K562 (cell line): ENCODE measurements around the gene PARD6B. TPM values are rescaled to one million over a fixed set of nuclear protein-coding genes. Genes with fewer than 3 reads are reported as not detected.

Experiments used
- C11orf30 ChIP-seq: fragments of 450-650 bp; IDR thresholded peaks from 2 replicates; pipeline ENCODE4 v1.6.1; 2016; ENCODE audit warnings: low read depth, mild to moderate bottlenecking
- CEBPG ChIP-seq, 3 experiments: fragments of 200-800 bp in 1 of 3; sonication (Bioruptor generic) in 1 of 3; sonication (generic) in 1 of 3; formaldehyde crosslinking in 1 of 3; IDR thresholded peaks in 2 of 3; conservative IDR thresholded peaks in 1 of 3; 2 replicates each; pipeline versions ENCODE4 v1.6.1 to v1.8.0; 2016 to 2022; ENCODE audit warnings: missing compliant biosample characterization in 2 of 3, missing genetic modification characterization in 2 of 3, mild to moderate bottlenecking in 1 of 3, missing genetic modification reagents in 1 of 3
- E2F8 ChIP-seq: fragments of 450-650 bp; IDR thresholded peaks from 2 replicates; pipeline ENCODE4 v1.7.1; 2018; ENCODE audit warnings: mild to moderate bottlenecking, low read depth; ENCODE audit not compliant: partially characterized antibody
- FOXK1 ChIP-seq: sonication (generic); formaldehyde crosslinking; IDR thresholded peaks from 2 replicates; pipeline ENCODE4 v1.8.0; 2022; ENCODE audit warnings: missing genetic modification reagents, mild to moderate bottlenecking, borderline replicate concordance
- MEIS2 ChIP-seq: fragments of 450-650 bp; IDR thresholded peaks from 2 replicates; pipeline ENCODE4 v1.6.1; 2014; ENCODE audit warnings: mild to moderate bottlenecking; ENCODE audit not compliant: partially characterized antibody
- NFATC3 ChIP-seq: fragments of 450-650 bp; IDR thresholded peaks from 2 replicates; pipeline ENCODE4 v1.6.1; 2017; ENCODE audit warnings: mild to moderate bottlenecking
- PCBP1 ChIP-seq: fragments of 200-400 bp; formaldehyde crosslinking; IDR thresholded peaks from 2 replicates; pipeline ENCODE4 v1.6.1; 2018; ENCODE audit warnings: mild to moderate bottlenecking, low read depth, low read length; ENCODE audit not compliant: poor library complexity, severe bottlenecking
- TAF15 ChIP-seq: fragments of 200-400 bp; formaldehyde crosslinking; IDR thresholded peaks from 2 replicates; pipeline ENCODE4 v1.6.1; 2017; ENCODE audit warnings: mild to moderate bottlenecking, low read depth, low read length, moderate library complexity
- VEZF1 ChIP-seq: fragments of 200-800 bp; sonication (Bioruptor generic); IDR thresholded peaks from 2 replicates; pipeline ENCODE4 v1.6.1; 2017; ENCODE audit warnings: missing genetic modification characterization, missing compliant biosample characterization
- ZNF551 ChIP-seq: fragments of 250-450 bp; sonication (Bioruptor Pico); IDR thresholded peaks from 2 replicates; pipeline ENCODE4 v1.5.0; 2021; ENCODE audit warnings: mild to moderate bottlenecking, moderate library complexity
- polyA plus RNA-seq, 8 experiments: library from polyadenylated mRNA; depleted of rRNA in 4 of 8; stranded (reverse) in 5 of 8; unstranded in 3 of 8; fragments of >200 nt; fragmentation: Nextera tagmentation in 2 of 8; fragmentation: Illumina TruSeq in 1 of 8; extraction: Ambion mirVana in 2 of 8; extraction: Trizol in 1 of 8; gene quantifications; 2 replicates each; pipeline versions ENCODE4 v1.2.1 to v1.2.3, GENCODE V29; 2011 to 2014; ENCODE audit warnings: inconsistent platforms in 1 of 8, missing spikeins in 1 of 8
- total RNA-seq, 7 experiments: library from RNA; depleted of rRNA in 6 of 7; stranded (reverse); fragments of >200 nt in 6 of 7; fragmentation: Illumina TruSeq in 2 of 7; extraction: Trizol in 2 of 7; gene quantifications; 2 replicates each; pipeline versions ENCODE4 v1.2.1 to v1.2.3, GENCODE V29; 2011 to 2021; ENCODE audit warnings: low replicate concordance in 1 of 7

Gene PARD6B
- total and polyA plus RNA-seq, 9 of the 15 experiments (the other 6 are each of a cell fraction or from before 2014, with no cell fraction given) = 1.7 to 12.3 (median 5.5) TPM

GRCh38 chr20:50792708-50793574, 61.6 kb downstream of the PARD6B start (continued):
- TF ChIP-seq E2F8 (no peak), NFATC3 (no peak), PCBP1 (no peak), FOXK1 (CRISPR knock-in tag) (no peak), ZNF551 (CRISPR knock-in tag) (no peak), TAF15 (no peak), CEBPG (CRISPR knock-in tag; IDR thresholded peaks at IDR 0.05) (no peak), CEBPG (tag; conservative IDR thresholded peaks at IDR 0.05 in 1 of 2, IDR thresholded peaks at IDR 0.05 in 1 of 2) (no peak), VEZF1 (CRISPR knock-in tag) (no peak), MEIS2 (peak; percentile 2), C11orf30 (no peak)
